SK-N-SH treated with all-trans-retinoic acid at 6 μM for 48 hours (cell line): ENCODE results near the gene TEAD1.

ENCODE experiments used
- BACH2 ChIP-seq: fragments of 250-450 bp; sonication (Bioruptor Pico); IDR thresholded peaks from 2 replicates; pipeline ENCODE4 v1.9.0; 2021; ENCODE audit warnings: mild to moderate bottlenecking, borderline replicate concordance
- ESRRG ChIP-seq: fragments of 250-450 bp; sonication (Bioruptor Pico); IDR thresholded peaks from 2 replicates; pipeline ENCODE4 v1.6.1; 2021; ENCODE audit warnings: mild to moderate bottlenecking
- ISL1 ChIP-seq: fragments of 250-450 bp; sonication (Bioruptor Pico); IDR thresholded peaks from 2 replicates; pipeline ENCODE4 v2.1.2; 2022; ENCODE audit warnings: mild to moderate bottlenecking, moderate library complexity
- TOX ChIP-seq: fragments of 250-450 bp; sonication (Bioruptor Pico); IDR thresholded peaks from 2 replicates; pipeline ENCODE4 v1.8.0; 2021; ENCODE audit warnings: mild to moderate bottlenecking, moderate library complexity, borderline replicate concordance
- ZC3H10 ChIP-seq: fragments of 250-450 bp; sonication (Bioruptor Pico); IDR thresholded peaks from 2 replicates; pipeline ENCODE4 v1.5.1; 2021; ENCODE audit warnings: mild to moderate bottlenecking, moderate library complexity
- ZFP30 ChIP-seq: fragments of 450-650 bp; formaldehyde crosslinking; IDR thresholded peaks from 2 replicates; pipeline ENCODE4 v1.5.0; 2022; ENCODE audit warnings: mild to moderate bottlenecking, moderate library complexity
- TF ChIP-seq, protein P1 (sequence below): fragments of 250-450 bp; sonication (Bioruptor Pico); IDR thresholded peaks from 2 replicates; pipeline ENCODE4 v1.8.0; 2020; ENCODE audit warnings: mild to moderate bottlenecking, moderate library complexity, borderline replicate concordance
- TF ChIP-seq, protein P2 (sequence below): fragments of 250-450 bp; sonication (Bioruptor Pico); IDR thresholded peaks from 2 replicates; pipeline ENCODE4 v1.5.1; 2020; ENCODE audit warnings: low read depth, mild to moderate bottlenecking, moderate library complexity

DNA sequence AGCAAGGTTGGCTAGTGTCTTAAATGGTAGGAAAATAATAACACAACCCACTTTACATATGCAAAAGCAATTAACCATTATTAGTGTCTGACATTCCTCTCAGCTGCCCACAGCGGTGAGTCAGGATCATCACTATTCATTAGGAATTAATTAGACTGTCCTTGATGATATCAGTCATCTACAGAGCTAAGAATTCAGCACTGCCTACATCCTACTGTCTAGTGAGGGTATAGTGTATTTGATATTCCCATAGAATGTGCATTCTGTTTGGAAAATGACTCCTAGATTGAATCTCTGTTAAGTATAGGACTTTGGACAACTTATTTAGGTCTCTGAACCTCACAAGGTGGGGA is 82.2 kb downstream of the TEAD1 start:
- TF ChIP-seq ZFP30 (CRISPR knock-in tag) (no peak), BACH2 (CRISPR knock-in tag) (no peak), ESRRG (CRISPR knock-in tag) (no peak), ZC3H10 (CRISPR knock-in tag) (no peak), TOX (CRISPR knock-in tag) (no peak), ISL1 (CRISPR knock-in tag) (no peak)
- TF ChIP-seq, protein P1, sequence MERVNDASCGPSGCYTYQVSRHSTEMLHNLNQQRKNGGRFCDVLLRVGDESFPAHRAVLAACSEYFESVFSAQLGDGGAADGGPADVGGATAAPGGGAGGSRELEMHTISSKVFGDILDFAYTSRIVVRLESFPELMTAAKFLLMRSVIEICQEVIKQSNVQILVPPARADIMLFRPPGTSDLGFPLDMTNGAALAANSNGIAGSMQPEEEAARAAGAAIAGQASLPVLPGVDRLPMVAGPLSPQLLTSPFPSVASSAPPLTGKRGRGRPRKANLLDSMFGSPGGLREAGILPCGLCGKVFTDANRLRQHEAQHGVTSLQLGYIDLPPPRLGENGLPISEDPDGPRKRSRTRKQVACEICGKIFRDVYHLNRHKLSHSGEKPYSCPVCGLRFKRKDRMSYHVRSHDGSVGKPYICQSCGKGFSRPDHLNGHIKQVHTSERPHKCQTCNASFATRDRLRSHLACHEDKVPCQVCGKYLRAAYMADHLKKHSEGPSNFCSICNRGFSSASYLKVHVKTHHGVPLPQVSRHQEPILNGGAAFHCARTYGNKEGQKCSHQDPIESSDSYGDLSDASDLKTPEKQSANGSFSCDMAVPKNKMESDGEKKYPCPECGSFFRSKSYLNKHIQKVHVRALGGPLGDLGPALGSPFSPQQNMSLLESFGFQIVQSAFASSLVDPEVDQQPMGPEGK: no peak
- TF ChIP-seq, protein P2, sequence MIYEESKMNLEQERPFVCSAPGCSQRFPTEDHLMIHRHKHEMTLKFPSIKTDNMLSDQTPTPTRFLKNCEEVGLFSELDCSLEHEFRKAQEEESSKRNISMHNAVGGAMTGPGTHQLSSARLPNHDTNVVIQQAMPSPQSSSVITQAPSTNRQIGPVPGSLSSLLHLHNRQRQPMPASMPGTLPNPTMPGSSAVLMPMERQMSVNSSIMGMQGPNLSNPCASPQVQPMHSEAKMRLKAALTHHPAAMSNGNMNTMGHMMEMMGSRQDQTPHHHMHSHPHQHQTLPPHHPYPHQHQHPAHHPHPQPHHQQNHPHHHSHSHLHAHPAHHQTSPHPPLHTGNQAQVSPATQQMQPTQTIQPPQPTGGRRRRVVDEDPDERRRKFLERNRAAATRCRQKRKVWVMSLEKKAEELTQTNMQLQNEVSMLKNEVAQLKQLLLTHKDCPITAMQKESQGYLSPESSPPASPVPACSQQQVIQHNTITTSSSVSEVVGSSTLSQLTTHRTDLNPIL (CRISPR knock-in tag): no peak
